GM12891 (cell line): ENCODE data around the gene DCT.

Experiments
- POLR2A ChIP-seq: IDR thresholded peaks from 2 replicates; pipeline ENCODE4 v1.6.1; 2011; ENCODE audit warnings: low read depth, low read length, control low read depth
- POLR2AphosphoS5 ChIP-seq: IDR thresholded peaks from 2 replicates; pipeline ENCODE4 v1.6.1; 2011; ENCODE audit warnings: low read depth, low read length, control low read depth
- SPI1 ChIP-seq: IDR thresholded peaks from 2 replicates; pipeline ENCODE4 v1.6.1; 2011; ENCODE audit warnings: low read depth, low read length, control low read depth
- TAF1 ChIP-seq: IDR thresholded peaks from 2 replicates; pipeline ENCODE4 v1.6.1; 2011; ENCODE audit warnings: low read depth, low read length, control low read depth

GRCh38 chr13:94427313-94427953 is 52.0 kb downstream of the DCT start:
- no peak for TF ChIP-seq POLR2A
- TF ChIP-seq POLR2AphosphoS5 = no peak
- no peak for TF ChIP-seq TAF1
- TF ChIP-seq SPI1 = no peak
